GM12878 (cell line): ENCODE data around the gene TMEM82.

Experiments used
- FOS ChIP-seq: IDR thresholded peaks from 3 replicates; pipeline ENCODE4 v1.6.1; 2011; ENCODE audit warnings: borderline replicate concordance; ENCODE audit not compliant: insufficient read length; ENCODE audit errors: extremely low read depth
- JUND ChIP-seq: IDR thresholded peaks from 2 replicates; pipeline ENCODE4 v1.6.1; 2012; ENCODE audit warnings: low read depth, mild to moderate bottlenecking, low read length, improper control_type of control experiment, moderate library complexity
- PAX5 ChIP-seq: IDR thresholded peaks from 2 replicates; pipeline ENCODE4 v1.6.1; 2011; ENCODE audit warnings: low read depth, low read length, borderline replicate concordance
- RB1 ChIP-seq: fragments of 450-650 bp; formaldehyde crosslinking; IDR thresholded peaks from 2 replicates; pipeline ENCODE4 v1.6.1; 2017; ENCODE audit warnings: mild to moderate bottlenecking, borderline replicate concordance
- TF ChIP-seq, protein P1 (sequence below): IDR thresholded peaks from 2 replicates; pipeline ENCODE4 v1.6.1; 2012; ENCODE audit warnings: low read depth, low read length, improper control_type of control experiment
- TF ChIP-seq, protein P2 (sequence below), 3 experiments: IDR thresholded peaks in 2 of 3; conservative IDR thresholded peaks in 1 of 3; 2 replicates each; pipeline ENCODE4 v1.5.1; 2011; ENCODE audit warnings: low read depth in 3 of 3, low read length in 3 of 3, mild to moderate bottlenecking in 3 of 3, control low read depth in 2 of 3, moderate library complexity in 2 of 3, inconsistent platforms in 1 of 3, mixed read lengths in 1 of 3; ENCODE audit not compliant: control insufficient read depth in 2 of 3, insufficient read depth in 1 of 3; ENCODE audit errors: extremely low read depth in 1 of 3

DNA sequence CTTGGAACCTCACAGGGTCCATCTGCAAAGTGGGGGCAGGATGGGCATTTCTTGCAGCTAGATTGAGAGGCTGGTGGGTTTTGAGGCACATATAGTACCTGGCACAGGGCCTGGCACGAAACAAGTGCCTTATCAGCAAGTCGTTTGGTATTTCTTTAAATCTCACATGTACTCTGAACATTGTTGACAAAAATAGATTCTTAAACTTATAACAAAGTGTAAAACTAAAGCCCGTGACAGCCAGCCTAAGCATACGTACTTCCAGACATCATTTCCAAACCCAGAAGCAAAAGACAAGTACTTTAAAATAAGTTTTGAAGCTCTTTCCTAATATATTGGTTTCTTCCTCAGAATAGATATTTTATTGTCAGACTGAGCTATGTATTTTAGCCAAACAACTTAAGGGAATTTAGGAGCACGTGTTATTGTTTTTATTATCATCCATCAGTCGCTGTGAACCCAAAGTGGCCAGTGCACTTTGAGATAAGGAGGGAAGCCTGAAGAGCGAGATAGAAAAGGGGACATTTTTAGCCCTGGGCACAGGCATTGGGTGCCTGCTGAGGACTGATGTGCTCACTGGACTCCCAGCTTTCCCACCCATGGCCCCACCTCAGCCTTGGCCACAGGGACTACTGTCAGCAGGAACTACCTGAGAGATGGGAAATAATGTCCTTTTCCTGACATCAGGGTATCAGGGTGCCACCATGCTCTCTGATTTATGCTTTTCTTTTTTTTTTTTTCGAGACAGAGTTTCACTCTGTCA is 19.2 kb downstream of the TMEM82 start:
- TF ChIP-seq RB1 (no peak), PAX5 (no peak), JUND (no peak), FOS (no peak)
- TF ChIP-seq, protein P1, sequence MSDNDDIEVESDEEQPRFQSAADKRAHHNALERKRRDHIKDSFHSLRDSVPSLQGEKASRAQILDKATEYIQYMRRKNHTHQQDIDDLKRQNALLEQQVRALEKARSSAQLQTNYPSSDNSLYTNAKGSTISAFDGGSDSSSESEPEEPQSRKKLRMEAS, result no peak
- TF ChIP-seq, protein P2, sequence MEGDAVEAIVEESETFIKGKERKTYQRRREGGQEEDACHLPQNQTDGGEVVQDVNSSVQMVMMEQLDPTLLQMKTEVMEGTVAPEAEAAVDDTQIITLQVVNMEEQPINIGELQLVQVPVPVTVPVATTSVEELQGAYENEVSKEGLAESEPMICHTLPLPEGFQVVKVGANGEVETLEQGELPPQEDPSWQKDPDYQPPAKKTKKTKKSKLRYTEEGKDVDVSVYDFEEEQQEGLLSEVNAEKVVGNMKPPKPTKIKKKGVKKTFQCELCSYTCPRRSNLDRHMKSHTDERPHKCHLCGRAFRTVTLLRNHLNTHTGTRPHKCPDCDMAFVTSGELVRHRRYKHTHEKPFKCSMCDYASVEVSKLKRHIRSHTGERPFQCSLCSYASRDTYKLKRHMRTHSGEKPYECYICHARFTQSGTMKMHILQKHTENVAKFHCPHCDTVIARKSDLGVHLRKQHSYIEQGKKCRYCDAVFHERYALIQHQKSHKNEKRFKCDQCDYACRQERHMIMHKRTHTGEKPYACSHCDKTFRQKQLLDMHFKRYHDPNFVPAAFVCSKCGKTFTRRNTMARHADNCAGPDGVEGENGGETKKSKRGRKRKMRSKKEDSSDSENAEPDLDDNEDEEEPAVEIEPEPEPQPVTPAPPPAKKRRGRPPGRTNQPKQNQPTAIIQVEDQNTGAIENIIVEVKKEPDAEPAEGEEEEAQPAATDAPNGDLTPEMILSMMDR (IDR thresholded peaks at IDR 0.05 in 2 of 3, conservative IDR thresholded peaks at IDR 0.05 in 1 of 3; ENCODE audit: control insufficient read depth in 2 of 3, extremely low read depth in 1 of 3, insufficient read depth in 1 of 3, low read depth in 3 of 3, low read length in 3 of 3), result no peak
